IPS-NIHi11 (cell line): Measurements from ENCODE around the gene AMFR.
"Not testable (repeated sequence)": the region's sequence is repeated elsewhere in the genome, so short reads cannot be mapped to it uniquely, and the experiment has no call there.

Experiments used
- DNase-seq: peaks from one replicate; pipeline ENCODE4 v3.0.0; 2012; ENCODE audit warnings: mixed read lengths, low spot score

The AMFR gene

DNA sequence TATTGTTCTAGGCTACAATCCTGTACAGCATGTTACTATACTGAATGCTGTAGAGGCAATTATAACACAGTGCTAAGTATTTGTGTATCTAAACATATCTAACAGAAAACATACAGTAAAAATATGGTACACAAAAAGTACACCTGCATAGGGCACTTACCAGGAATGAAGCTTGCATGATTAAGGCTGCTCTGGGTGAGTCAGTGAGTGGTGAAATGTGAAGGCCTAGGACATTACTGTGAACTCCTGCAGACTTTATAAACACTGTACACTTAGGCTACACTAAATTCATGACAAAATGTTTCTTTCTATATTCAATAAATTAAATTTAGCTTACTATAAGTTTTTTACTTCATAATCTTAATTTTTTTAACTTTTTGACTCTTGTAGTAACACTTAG, 37.1 kb downstream of the AMFR start:
- no peak for DNase-seq

DNA sequence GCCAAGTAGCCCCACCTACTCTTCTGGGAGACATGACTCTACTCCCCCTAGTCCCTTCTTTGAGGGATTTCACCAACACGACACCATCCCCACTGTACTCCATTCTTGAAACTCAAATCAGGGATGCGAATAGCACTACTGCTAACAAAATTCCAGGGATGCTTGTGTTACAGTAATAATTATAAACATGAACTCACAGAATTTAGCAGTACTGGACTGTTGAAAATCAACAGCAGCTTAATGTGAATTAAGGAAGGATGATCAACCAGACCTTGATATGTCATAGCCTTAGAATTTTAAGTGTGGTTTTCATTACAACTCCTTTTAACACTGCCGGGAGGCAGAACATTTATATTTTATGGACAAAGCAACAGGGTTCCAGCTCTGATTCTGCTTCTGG, 37.9 kb downstream of the AMFR start:
- DNase-seq, result no peak

DNA sequence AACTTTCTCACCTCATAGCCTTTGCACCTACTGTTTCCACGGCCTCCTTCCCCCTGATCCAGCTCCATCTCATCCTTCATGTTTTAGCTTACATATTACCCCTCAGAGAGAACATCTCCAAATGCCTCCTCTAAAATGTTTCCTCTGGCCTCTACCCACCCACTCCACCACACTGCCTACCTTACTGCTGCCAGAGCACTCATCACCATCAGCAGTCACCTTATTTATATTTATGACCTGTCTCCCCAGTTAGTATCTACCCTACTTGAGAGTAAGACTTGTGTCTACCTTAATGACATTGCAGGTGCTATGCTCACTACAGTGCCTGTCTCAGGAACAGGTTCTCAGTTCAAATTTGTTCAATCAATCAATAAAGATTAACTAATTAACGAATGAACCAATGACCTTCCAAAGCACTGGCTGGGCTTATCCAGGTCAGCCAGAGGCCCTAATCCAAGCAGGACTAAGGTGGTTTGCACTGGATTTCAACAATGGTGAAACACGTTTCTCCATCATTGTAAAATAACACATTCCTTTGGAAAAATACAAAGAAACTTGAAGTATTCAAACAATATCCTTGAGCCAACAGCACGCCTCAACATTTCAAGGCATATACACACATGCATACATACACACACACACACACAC, 41.1 kb downstream of the AMFR start:
- DNase-seq, result no peak

- DNase-seq, result no peak
Measured at GRCh38 chr16:56382901-56383355, 42.4 kb downstream of the AMFR start.

DNA sequence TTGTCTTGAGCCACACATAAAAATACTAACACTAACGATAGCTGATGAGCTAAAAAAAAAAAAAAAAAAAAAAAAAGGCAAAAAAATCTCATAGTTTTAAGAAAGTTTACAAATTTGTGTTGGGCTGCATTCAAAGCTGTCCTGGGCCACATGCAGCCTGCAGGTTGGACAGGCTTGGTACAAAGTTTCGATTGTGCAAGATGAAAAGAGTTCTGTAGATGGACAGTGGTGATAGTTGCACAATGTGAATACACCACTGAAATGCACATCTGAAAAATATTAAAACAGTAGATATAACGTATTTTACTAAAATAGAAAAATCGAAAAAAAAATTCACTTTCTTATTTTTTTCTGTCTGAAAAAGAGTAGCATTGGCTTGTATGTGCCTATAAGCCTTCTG, 42.9 kb downstream of the AMFR start:
- DNase-seq, result no peak

- DNase-seq, result not testable (repeated sequence)
Measured at GRCh38 chr16:56380778-56381485, 44.4 kb downstream of the AMFR start.

DNA sequence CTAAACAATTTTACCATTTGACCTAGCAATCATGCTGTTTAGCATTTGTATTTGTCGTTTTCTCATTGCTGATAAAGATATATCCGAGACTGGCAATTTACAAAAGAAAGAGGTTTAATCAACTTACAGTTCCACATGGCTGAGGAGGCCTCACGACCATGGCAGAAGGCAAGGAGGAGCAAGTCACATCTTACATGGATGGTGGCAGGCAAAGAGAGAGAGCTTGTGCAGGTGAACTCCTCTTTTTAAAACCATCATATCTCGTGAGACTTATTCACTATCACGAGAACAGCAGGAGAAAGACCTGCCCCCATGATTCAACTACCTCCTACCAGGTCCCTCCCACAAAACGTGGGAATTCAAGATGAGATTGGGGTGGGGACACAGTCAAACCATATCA, 46.3 kb downstream of the AMFR start:
- DNase-seq, result not testable (repeated sequence)

DNA sequence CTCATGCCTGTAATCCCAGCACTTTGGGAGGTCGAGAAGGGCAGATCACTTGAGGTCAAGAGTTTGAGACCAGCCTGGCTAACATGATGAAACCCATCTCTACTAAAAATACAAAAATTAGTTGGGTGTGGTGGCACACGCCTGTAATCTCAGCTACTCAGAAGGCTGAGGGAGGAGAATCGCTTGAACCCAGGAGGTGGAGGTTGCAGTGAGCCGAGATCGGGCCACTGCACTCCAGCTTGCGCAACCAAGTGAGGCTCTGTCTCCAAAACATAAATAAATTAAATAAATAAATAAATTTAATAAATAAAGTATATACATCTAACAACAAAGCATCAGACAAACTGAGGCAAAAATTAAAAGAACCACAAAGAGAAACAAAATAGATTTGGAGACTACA, 49.6 kb downstream of the AMFR start:
- not testable (repeated sequence) for DNase-seq

DNA sequence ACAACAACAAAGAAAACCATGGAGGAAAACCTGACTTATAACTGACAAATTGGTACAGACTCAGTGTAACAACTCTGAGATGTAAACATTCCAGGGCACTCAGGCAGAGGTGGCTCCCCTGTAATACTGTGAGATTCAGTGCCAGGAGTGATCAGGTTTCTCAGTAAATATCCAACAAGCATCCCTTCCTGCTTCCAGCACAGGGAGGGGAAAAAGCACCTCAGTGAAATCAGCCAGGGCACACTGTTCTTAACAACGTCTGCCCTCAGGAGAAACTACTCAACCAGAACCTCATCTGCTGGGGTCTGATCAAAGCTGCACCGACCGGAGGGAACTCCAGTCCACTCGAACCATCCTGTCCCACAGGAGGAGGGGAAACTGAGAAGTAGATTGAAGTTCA, 52.3 kb downstream of the AMFR start:
- DNase-seq, result no peak

GRCh38 chr16:56372013-56372634, 53.2 kb downstream of the AMFR start:
- DNase-seq, result no peak

DNA sequence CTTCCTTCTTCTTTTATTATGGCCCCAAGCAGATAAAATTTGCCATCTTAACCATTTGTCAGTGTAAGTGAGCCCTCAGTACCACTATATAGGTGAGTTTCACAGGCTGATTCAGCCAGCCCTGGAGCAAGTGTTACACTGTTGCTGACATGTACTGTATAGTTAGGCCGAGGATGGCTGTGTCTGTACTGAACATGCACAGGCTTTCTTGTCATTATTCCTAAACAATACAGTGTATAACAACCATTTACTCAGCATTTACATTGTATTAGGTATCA, 53.7 kb downstream of the AMFR start:
- DNase-seq, result no peak

DNA sequence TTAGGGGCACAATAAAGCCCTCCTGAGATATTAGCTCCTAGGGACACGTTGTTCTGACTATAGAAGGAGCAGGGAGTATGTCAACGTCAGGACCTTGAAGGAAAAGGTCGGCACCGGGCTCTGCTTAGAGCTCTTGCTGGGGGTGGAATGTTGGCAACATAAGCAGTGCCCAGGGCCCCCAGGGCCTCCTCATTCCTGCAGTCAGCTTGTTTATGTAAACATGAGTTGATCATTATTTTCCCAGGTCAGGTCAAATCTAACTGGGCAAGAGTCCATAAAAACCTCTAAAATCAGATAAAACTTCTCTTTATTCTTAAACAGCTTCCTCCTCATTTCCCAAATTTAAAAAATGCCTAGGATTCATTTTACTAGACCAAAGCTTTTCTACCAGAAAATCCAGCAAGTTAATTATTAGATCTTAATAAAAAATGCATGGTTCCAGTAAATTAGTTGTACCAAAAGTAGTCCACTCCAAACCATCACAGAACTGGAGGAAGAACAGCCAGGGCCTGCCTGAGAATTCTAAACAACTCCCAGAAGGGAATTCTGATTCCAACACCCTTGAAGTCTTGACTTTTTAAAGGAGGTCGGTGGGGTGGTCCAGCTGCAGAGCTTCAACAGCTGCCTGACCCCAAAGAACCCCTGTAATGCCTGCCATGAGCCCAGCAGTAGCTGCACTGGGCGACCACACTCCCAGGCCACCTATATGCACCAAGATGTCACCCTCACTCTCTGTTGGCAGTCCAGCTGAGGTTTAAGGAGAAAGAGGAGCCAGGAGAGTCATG, 54.3 kb downstream of the AMFR start:
- no peak for DNase-seq

DNA sequence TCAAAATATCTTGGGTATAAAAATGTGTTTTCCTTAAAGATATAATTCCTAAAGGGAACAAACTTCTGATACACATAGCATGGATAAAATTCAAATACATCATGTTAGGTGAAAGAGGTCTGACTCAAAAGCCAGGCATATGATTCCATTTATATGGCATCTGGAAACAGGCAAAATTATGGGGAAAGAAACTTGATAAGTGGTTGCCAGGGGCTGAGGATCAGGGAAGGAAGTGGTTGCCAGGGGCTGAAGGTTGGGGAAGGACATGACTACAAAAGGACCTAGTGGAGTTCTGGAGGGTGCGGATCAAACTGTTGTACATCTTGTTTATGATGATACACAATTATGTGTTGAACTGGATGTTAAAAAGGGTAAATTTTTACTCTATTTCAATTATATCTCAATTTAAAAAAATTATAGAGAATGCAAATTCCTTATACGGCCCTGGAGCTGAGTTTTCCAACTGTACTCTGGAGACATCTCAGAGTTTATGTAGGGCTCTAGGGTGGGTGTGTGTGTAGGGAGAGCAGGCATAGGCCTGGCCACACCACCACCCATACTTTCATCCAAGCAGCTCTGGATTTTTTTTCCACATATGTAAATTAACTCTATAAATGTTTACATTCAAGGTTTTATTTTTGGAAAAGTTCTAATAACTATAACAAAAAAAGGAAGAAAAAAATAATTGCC, 55.0 kb downstream of the AMFR start:
- DNase-seq, result no peak

DNA sequence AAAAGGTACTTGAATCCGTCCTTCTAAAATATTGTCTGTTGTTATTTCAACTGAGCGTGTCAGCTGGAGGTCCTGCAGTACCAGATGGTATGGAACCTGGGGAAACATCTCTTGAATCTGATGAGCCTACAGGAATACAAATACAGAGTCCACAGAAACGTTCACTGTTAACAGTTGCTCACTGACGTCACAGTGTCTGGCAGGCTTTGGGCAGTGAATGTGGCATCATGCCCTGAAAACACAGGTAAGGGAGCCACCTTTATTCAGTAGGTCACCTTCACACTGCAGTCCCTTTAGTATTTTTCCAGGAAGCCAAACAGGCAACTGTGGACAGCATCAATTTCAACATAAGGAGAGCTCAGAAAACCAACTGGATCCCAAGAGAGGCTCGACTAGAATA, 56.1 kb downstream of the AMFR start:
- DNase-seq, result no peak

- no peak for DNase-seq
Measured at GRCh38 chr16:56368545-56368944, 56.8 kb downstream of the AMFR start.

DNA sequence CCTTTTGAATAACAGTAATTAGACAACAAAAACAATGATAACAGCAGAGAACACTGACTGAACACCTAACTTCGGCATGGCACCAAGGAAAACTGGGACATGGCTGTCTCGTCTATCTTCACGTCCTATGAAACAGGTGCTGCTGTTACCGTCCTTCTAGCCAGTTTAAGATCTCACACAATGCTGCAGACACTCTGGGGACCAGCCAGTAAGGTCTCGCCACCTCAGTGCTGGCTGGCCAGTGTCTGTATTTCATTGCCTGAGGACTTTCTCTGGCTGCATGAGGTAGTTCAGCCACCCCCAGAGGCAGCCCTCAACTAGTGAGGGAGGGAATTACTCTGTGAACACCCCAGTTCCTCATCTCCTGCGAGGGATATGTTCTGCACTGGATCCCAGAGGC, 57.6 kb downstream of the AMFR start:
- no peak for DNase-seq

GRCh38 chr16:56366945-56367344, 58.4 kb downstream of the AMFR start:
- DNase-seq, result no peak

DNA sequence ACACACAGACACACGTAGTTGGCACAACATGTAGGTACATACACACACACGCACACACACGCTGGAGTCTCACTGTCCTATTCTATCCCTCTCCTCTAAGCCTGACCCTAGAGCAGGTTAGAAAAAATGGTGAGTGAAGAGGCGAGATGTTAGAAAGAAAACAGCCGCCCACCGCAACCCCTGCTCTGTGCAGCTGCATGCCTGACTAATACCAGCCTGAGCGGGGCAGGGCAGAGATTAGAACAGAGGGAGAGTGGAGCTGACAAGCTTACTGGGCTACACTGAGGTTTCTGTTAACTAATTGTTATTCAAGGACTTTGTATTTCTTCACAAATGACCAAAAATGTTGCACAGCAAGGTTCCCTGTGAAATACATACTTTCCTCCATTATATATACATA, 59.8 kb downstream of the AMFR start:
- DNase-seq, result no peak

DNA sequence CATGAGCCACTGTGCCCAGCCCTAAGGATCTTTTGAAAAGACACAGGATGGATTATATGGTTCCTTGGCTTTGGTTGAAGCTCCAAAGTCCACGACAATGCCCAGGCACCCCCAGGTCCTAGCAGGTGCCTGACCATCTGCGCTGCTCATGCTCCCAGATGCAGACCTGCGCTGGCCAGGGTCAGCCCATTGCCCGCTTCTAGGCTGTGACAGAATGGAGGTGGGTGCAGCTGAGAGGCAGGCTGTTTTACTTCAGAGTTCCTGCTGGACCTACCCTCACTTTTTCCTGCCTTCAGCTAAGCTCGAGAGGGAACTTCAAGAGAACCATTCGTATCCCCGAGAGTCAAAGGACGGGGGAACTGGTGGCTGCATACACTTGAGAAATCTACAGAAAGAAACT, 60.5 kb downstream of the AMFR start:
- no peak for DNase-seq

- no peak for DNase-seq
Measured at GRCh38 chr16:56363781-56364565, 61.4 kb downstream of the AMFR start.

- no peak for DNase-seq
Measured at GRCh38 chr16:56363181-56363716, 62.1 kb downstream of the AMFR start.
